Nephron (organoid): Measurements from ENCODE around the gene GAS7.
A peak's percentile ranks its signal among the peaks of the same experiment; 100 is the strongest.

Experiments
- H3K27ac Mint-ChIP-seq, 3 experiments: 2 replicates each; pipeline ENCODE4 v1.8.0; 2020; ENCODE audit warnings: mixed read lengths in 3 of 3, mild to moderate bottlenecking in 2 of 3, moderate library complexity in 1 of 3
- H3K27me3 Mint-ChIP-seq: 2 replicates; pipeline ENCODE4 v1.8.0; 2021; ENCODE audit warnings: low read depth, mild to moderate bottlenecking, moderate library complexity, mixed read lengths
- H3K36me3 Mint-ChIP-seq: 2 replicates; pipeline ENCODE4 v1.8.0; 2020; ENCODE audit warnings: low read depth, mixed read lengths
- H3K4me1 Mint-ChIP-seq: 2 replicates; pipeline ENCODE4 v1.8.0; 2020; ENCODE audit warnings: mixed read lengths
- H3K4me3 Mint-ChIP-seq, 3 experiments: 2 replicates each; pipeline ENCODE4 v1.8.0; 2020; ENCODE audit warnings: mild to moderate bottlenecking in 3 of 3, mixed read lengths in 3 of 3, moderate library complexity in 2 of 3
- H3K9me3 Mint-ChIP-seq: 2 replicates; pipeline ENCODE4 v1.8.0; 2020; ENCODE audit warnings: mixed read lengths
- TF ChIP-seq, protein P1 (sequence below), 3 experiments: fragments of 200-600 bp; sonication (generic); IDR thresholded peaks; one replicate each; pipeline ENCODE4 v1.5.0; 2021; ENCODE audit warnings: antibody characterized with exemption in 3 of 3; ENCODE audit not compliant: unreplicated experiment in 3 of 3

Gene GAS7

DNA sequence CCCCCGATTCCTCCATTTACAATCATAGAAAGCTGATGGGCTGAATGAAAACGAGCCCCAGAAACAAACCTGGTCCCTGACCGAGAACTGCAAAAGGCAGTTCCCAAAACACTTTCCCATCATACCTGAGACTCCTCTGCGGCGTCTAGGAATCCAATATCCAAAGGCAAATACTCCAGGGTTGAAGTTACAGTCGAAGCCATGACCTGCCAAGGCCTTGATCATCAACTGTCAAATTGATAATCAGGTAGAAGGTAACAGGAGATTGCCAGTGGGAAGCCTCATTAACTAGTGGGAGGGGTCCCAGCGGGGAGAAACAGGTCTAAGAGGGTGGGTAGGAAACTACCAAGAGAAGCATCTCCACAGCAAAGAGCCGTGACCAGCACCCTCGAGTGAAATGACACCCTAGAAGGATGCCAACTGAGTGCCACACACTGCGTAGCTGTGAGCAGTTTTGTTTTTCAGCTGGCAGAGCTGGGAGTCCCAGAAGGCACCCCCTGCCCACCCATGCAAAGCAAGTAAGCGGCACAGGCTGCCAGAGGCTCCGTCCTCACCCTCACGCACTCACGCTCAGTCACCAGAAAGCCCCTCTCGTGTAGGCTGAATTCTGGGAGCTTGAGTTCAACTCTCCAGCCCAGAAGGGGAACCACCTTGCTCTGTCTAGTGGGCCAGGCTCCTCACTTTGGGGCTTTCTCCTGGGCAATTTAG is 146.1 kb downstream of the GAS7 start:
- Mint-ChIP-seq H3K27me3 (peaks cover 10% of the 10 kb centered on the region), H3K27ac (peak overlapping the region in 1 of 3 experiments; percentile 85), H3K4me3 (no peak overlapping the region), H3K36me3 (no peaks in the 10 kb centered on the region), H3K4me1 (peaks cover 43% of the 10 kb centered on the region), H3K9me3 (no peaks in the 10 kb centered on the region)
- TF ChIP-seq, protein P1, sequence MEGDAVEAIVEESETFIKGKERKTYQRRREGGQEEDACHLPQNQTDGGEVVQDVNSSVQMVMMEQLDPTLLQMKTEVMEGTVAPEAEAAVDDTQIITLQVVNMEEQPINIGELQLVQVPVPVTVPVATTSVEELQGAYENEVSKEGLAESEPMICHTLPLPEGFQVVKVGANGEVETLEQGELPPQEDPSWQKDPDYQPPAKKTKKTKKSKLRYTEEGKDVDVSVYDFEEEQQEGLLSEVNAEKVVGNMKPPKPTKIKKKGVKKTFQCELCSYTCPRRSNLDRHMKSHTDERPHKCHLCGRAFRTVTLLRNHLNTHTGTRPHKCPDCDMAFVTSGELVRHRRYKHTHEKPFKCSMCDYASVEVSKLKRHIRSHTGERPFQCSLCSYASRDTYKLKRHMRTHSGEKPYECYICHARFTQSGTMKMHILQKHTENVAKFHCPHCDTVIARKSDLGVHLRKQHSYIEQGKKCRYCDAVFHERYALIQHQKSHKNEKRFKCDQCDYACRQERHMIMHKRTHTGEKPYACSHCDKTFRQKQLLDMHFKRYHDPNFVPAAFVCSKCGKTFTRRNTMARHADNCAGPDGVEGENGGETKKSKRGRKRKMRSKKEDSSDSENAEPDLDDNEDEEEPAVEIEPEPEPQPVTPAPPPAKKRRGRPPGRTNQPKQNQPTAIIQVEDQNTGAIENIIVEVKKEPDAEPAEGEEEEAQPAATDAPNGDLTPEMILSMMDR (IDR thresholded peaks at IDR 0.05; ENCODE audit: unreplicated experiment in 3 of 3), result no peak

DNA sequence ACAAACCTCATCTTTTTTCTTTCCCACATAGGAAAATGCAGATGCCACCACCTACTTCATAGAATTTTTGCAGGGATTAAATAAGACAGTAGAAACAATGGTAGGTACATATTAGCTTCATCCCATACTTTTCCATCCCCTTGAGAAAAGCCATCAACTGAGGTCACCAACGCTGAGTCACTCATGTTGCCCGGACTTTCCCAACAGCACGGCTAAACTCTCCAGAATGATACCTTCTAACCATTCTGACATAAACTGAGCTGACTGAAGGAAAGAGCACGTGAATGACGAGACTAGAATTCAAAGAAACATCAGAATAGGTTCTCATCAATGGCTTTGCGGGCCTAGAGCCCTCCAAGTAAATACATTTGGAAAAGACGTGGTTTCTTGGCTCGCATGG is 147.3 kb downstream of the GAS7 start:
- Mint-ChIP-seq H3K36me3 (no peaks in the 10 kb centered on the region), H3K9me3 (no peaks in the 10 kb centered on the region), H3K4me3 (no peak overlapping the region), H3K27ac (no peak overlapping the region), H3K27me3 (peaks cover 10% of the 10 kb centered on the region), H3K4me1 (peaks cover 45% of the 10 kb centered on the region)
- TF ChIP-seq, protein P1 (IDR thresholded peaks at IDR 0.05; ENCODE audit: unreplicated experiment in 3 of 3), result no peak

DNA sequence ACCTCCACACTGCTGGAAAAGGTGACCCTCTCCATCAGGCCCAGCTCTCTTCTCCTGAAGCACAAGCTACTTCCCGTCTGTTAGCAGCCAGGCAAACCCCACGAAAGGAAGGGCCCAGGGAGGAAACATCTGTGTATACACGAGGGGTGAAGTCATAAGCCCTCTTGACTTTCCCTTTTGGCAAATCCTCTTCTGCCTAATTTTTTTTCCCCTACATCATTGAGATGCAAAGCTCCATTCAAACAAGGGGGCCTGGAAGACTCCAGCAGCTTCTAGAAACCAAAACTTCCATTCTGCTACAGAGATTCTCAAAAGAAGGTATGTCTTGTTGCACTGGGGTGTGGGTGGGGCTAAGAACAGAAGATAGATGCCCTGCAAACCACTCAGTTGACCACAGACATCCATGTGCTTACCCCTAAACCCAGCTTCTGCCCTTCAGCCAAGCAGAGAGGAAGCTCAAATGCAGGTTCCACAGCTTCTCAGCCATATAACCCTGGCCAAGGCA is 147.8 kb downstream of the GAS7 start:
- Mint-ChIP-seq H3K27ac (no peak overlapping the region), H3K36me3 (no peaks in the 10 kb centered on the region), H3K27me3 (peaks cover 6% of the 10 kb centered on the region), H3K4me1 (peaks cover 46% of the 10 kb centered on the region), H3K4me3 (no peak overlapping the region), H3K9me3 (no peaks in the 10 kb centered on the region)
- TF ChIP-seq, protein P1 (IDR thresholded peaks at IDR 0.05; ENCODE audit: unreplicated experiment in 3 of 3), result no peak

DNA sequence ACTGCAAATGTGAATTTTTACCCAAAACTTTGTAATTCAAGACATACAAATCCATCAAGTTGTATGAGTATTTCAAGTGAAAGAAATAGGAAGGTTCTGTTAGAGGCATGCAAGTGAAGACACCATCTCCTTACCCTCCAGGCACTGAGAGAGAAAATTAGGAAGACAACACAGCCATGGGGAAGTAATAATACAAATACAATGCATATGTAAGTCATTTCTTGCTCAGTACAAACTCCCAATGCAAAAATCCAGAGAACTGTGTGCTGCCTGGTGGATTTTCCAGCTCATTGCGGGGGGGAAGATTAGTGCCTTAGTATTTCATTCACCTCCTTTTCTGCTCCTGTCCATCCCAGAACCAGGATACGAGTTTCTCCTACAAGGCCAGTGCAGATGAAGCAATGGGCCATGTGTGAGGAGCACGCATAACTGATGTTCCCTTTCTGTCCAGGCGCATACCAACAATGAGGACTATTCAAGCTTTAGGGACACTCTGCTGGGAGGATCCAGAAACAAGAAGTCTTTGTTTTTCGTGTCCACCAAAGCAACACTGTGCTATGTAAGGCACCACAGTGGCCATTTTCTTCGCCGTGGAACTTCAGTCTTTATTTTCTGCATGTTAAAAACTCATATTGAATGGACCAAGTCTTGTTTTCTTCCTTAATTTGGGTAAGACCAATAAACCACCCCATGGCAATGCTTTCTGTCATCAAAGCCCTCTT is 149.6 kb downstream of the GAS7 start:
- no peaks in the 10 kb centered on the region for H3K36me3 Mint-ChIP-seq

DNA sequence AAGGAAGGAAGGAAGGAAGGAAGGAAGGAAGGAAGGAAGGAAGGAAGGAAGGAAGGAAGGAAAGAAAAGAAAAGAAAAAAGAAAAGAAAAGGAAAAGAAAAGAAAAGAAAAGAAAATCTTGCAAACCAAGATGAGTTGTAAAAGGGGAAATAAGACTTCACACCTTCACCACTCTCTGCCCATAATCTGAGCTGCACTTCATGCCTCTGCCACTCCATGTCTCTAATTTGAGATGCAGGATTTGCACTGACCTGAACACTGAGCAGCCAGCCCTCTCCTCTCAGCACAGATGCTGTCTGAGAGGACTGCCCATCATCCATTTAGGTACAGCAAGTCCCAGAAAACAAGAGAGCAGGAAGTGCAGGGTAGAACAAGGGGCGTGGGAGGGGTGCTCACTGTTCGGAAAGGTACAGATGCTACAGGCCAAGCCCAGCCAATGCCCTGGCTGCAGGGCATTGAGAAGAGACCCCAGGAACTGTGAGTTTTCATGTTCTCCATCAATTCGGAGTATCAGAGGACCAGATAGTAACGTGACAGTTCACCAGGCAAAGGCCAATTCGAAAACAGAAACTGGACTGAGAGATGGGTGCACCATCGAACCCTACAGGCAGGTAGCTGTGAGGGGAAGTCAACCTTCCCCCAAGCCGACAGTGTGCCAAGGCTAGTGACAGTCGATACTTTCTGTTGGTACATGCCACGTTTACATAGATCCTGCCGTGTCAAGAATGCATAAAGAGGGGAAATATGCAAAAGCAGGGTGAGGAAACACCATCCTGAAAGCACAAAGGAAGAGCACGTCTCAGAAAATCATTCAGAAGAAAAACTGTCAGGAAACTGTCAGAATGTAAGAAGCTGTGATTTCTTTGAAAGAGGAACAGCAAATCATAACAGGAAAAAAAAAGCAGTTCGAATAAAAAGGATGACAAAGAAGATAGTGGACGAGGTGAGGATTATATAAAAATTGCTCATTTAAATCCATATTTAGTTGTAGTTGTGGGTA is 151.3 kb downstream of the GAS7 start:
- Mint-ChIP-seq H3K4me1 (peaks cover 17% of the 10 kb centered on the region), H3K9me3 (no peaks in the 10 kb centered on the region), H3K27me3 (peaks cover 7% of the 10 kb centered on the region), H3K4me3 (no peak overlapping the region), H3K27ac (no peak overlapping the region), H3K36me3 (no peaks in the 10 kb centered on the region)
- TF ChIP-seq, protein P1 (IDR thresholded peaks at IDR 0.05; ENCODE audit: unreplicated experiment in 3 of 3), result no peak

More for the DNA sequence above, 149.6 kb downstream of the GAS7 start:
- TF ChIP-seq, protein P1 (IDR thresholded peaks at IDR 0.05; ENCODE audit: unreplicated experiment in 3 of 3), result no peak
- Mint-ChIP-seq H3K27me3 (peaks cover 13% of the 10 kb centered on the region), H3K4me3 (no peak overlapping the region), H3K4me1 (peaks cover 31% of the 10 kb centered on the region), H3K9me3 (no peaks in the 10 kb centered on the region), H3K27ac (no peak overlapping the region)
